GM19324 (cell line): ENCODE data around the gene TNFAIP3.
"Not testable (repeated sequence)": the region's sequence is repeated elsewhere in the genome, so short reads cannot be mapped to it uniquely, and the experiment has no call there.

Source experiments
- ATAC-seq: cut with Tn5 transposase; IDR thresholded peaks from one replicate; pipeline ENCODE4 v1.9.1; 2021; ENCODE audit warnings: mild to moderate bottlenecking, moderate library complexity; ENCODE audit not compliant: unreplicated experiment, low FRiP score

TNFAIP3 gene

DNA sequence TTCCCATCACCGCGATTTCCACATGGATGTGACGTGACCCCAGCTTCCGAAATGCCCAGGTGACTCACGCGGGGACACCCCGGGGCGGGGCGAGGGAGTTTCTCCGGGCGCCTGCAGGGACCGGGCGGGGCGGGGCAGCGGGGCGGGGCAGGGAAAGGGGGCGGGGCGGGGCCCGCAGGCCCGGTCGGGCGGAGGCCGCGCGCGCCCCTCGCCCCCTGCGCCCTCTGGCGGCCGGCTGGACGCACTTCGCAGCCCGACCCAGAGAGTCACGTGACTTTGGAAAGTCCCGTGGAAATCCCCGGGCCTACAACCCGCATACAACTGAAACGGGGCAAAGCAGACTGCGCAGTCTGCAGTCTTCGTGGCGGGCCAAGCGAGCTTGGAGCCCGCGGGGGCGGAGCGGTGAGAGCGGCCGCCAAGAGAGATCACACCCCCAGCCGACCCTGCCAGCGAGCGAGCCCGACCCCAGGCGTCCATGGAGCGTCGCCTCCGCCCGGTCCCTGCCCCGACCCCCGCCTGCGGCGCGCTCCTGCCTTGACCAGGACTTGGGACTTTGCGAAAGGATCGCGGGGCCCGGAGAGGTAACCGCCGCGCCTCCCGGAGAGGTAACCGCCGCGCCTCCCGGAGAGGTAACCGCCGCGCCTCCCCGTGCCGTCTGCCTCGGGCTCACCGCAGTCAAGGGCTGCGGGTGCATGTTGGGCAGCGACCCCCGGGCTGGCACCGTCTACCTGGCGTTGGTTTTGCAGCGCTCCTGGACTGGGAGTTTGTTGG is at the start of gene TNFAIP3:
Gene TNFAIP3 (plus strand): TSS at position 346 of the 771 bp plus-strand sequence. CDS start 3,969 bp downstream, outside the sequence.
- ATAC-seq: peak; percentile 83

DNA sequence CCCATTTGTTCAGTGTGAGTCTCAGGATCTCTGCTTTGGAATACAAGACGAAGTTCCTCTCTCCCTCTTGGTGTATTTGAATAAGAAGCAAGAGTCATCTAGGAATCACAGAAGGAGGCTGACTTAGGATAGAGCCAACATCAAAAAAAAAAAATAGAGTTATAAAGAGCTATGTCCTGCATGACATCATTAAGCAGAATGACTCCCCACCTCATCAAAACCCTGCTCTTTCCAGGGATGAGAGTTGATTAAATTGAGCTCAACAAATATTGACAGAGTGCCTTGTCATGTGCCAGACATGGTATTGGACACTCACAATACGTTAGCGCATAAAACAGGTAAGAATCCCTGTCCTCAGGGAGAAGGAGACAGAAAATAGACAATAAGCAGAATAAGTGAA is 48.6 kb upstream of the TNFAIP3 start:
- ATAC-seq: no peak

DNA sequence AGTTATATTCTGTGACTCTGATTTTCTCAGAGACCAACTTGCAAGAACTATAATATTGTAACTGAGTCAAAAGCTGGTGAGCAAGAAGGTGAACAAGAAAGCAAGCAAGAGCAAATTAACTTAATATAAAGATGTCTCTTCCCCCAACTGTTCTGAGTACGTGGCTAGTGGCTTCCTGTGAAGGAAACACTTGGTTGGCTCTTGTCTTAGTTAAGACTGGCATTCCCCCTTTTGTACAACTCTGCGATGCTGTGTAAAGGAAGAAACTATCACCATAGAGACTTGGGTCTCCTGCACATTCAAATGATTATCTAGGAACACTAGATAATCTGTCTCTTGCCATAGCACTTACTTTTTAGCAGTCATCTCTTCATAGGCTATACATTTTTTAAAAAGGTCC is 47.3 kb upstream of the TNFAIP3 start:
- ATAC-seq: no peak

DNA sequence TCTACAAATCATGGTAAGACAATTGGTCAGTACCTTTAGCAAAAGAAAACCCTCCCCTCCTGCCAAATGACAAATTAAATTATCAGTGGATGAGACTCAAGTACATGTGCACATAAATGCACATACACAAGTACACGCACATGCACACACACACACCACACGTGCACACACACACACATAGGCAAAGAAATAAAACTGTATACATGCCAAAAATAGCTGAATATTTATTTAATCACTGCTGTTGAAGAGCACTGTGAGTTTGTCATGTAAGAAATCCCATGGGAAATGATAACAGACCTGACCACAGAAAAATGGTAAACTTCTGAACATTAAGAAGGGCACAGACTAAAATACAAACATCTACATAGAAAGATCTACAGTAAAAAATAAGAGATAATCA is 46.6 kb upstream of the TNFAIP3 start:
- ATAC-seq: no peak

DNA sequence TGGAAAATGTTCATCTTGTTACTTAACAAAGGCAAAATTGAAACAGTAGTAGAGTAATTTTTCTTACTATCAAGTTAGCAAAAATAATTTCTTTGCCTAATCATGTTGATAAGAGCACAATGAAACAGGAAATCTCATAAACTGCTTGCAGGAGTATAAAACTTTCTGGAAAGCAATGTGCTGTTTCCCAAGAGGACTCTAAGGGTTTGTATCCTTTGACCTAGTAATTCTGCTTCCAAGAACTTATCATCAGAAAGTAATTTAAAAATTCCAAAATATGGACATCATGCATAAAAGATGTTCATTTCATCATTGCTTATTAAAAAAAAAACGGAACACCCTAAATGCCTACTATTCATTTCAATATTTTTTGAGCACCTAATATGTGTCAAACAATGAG is 46.1 kb upstream of the TNFAIP3 start:
- ATAC-seq: no peak

DNA sequence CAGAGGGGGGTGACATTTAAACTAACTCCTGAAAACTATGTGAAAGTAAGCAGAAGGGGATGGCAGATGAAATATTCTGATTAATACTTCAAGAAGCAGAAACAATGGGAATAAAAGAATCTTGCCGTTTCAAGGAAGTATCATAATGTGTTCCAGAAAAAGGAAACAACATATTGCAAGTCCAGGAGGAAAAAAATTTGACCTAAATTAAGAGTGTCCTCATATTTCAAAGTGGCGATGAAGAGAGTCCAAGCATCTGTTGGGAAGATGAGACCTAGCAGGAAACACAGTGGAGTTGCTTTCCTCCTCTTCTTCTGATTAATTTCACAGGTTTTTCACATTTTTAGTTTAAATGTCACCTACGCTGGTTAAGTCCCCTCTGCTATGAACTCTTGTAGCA is 45.6 kb upstream of the TNFAIP3 start:
- no peak for ATAC-seq

DNA sequence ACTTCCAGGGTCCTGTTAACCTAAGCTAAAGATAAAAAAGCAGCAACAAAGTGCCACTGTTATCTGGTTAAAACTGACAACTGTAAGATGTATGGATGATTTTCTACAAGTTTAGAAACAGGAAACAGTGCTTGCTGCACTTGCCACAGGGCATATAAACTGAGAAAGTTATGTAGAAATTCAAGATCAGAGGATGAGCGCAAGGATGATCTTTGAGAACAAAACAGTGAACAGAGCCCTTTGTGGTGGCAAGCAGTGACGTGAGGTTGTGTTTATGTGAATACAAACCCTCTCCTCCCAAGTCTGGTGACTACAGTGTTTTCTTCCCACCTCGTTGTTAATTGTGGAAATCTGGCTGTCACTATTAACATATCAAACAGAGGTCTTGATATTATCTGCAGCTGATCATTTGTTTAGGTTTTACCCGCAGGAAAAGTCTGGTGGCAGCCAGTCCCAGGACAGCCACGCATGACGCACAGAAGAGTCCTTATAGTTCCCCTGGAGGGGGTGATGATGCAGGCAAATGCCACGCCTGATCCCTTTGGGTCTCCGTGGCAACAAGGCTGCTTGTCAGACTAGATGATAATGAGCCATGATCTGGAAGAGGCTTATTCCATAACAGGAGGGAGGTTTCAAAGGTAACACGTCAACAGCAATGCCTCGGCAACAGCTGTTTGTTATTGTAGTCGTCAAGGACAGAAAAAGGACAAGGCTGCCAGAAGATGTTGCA is 43.1 kb upstream of the TNFAIP3 start:
- no peak for ATAC-seq

DNA sequence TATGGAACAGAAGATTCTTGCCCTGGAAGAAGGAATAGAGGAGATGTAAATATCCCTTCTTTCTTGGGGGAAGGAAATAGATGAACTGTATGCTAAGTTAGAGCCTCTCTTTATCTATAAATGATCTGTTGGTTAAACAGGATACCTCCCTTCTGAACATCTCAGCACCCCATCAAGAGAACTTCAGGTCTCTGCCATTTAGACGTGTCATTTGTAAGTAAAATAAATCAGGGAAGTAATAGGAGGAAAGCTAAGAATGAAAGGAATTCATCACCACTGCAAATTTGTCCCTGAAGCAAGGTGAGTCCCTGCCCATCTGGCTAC is 42.5 kb upstream of the TNFAIP3 start:
- ATAC-seq: no peak

DNA sequence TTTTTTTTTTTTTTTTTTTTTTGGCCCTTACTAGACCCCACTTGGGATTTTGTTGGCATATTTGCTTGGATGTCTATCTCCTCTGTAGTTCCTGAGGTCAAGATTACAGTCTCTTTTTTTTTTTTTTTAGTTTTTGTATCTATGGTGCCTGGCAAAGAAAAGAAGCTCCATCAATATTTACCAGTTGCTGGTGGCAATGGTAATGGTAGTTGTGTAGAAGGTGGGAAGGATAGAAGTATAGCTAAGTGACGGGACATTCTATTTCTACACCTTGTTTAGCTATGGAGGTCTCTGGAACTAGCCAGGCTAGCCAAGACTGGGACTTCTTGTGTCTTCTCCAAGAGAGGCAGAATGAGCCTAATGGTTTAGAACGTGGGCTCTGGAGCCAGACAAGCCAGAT is 42.2 kb upstream of the TNFAIP3 start:
- no peak for ATAC-seq

DNA sequence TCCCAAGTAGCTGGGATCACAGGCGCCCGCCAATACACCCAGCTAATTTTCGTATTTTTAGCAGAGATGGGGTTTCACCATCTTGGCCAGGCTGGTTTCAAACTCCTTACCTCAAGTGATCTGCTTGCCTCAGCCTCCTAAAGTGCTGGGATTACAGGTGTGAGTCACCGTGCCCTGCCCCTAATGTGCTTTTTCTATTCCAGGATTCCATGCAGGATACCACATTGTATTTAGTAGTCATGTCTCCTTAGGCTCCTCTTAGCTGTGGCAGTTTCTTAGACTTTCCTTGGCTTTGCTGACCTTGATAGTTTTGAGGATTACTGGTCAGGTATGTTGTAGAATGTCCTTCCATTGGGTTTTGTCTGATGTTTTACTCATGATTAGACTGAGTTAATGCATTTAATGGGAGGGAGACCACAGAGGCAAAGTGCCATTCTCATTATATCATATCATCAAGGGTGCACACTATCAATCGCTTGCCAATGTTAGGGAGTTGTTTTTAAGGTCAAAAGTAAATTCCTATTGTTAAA is 39.6 kb upstream of the TNFAIP3 start:
- ATAC-seq: no peak

DNA sequence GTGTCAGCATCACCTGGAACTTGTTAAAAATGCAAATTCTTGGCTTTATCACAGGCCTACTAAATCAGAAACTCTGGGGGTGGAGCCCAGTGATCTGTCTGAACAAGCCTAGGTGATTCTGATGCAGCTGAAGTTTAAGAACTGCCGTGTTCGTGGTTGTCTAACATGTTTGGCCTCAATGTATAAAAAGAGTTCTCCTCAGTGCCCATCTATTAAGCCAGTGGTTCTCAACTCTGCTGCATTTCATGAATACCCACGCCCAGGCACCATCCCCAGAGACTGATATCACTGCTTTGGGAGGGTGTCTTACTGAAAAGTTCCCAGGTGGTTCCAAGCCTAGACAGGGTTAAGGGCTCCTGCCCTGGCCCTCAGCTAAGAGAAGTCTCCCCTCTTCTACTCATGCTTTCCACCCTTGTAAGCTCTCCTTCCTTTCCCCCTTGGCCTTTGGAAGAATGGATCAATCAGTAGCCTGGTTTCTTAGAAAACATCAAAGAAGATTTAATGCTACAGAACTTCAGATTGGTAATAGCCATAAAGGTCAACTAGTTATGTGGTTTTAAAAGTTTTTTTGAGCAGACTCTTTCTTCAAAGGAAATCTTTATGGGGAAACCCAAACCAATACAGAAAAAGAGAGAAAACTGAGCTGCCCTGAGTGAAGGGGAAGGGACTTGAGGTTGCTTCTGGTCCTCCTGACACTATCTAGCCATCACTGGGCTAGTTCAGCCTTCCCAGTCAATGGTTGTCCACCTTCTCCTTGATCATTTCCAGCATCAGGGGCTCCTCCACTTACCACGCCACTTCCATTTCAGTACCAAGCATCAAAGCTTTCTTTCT is 38.9 kb upstream of the TNFAIP3 start:
- ATAC-seq: peak; percentile 56

DNA sequence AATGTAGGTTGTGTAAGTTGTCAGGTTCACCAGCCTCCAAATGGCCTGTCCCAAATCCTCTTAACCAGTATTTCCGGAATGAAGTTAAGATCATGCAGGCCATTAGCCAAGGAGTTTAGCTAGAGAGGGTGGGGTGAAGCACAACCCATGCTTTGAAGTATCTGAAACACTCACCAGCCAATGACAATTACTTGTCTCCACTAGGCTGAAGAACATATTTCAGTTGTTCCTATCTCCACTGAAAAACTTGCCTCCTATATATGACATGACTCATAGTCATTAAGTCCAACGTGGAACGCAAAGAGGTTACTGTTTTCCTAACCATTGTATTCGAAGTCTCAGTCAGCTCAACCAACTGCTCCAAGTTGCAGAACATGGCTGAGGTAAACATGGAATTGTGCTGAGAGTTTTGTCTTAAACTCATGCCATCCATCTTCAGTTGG is 37.4 kb upstream of the TNFAIP3 start:
- ATAC-seq: no peak

DNA sequence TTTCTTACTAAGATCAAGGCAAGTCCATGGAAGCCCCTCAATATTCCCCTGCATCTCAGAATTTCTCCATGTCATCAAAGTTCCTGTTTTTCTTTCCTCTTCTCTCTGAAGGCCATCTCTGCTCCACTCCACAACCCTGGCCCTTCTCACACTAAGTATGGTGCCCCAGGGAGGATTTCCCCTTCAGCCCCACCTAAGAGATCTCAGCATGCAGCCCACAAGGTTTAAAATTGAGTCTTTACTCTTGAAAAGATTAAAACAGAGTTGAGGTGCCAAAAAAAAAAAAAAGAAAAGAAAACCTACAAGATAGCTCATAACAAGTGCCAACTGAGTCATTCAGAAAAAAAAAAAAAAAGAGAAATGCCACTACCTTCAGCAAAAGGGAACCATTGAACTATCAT is 36.5 kb upstream of the TNFAIP3 start:
- ATAC-seq: no peak

DNA sequence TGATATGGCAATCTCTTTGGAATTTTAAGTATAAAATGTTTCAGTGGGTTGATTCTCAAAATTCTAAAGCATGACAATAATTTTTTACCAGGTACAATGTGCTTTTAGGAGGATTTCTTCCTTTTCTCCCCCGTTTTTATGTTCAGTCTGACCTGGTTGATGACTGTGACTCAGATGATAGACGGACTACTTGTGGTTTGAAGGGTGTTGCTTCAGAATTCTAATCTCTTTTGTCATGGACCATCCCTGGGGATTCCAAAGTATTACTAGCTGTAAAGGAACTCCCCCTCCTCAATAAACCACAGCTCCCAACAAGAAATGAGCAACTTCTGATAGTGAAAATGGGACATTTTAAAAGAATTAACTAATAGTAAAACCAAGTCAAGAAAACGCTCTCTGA is 34.9 kb upstream of the TNFAIP3 start:
- no peak for ATAC-seq

DNA sequence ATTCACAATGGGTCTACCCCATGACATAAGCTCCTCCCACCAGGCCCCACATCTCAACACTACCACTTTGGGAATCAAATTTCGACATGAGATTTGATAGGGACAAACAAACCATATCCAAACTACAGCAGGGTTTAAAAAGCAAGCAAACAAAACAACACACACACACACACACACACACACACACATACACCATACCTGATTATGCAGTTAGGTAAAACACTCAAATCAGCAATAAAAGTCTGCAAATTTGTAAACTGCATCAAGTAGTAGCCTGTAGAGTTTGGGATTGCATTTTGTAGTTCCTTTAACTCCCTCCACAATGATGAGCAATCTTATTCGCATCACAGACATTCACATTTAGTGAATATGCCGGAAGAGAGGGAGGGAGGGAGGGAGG is 32.6 kb upstream of the TNFAIP3 start:
- ATAC-seq: no peak

DNA sequence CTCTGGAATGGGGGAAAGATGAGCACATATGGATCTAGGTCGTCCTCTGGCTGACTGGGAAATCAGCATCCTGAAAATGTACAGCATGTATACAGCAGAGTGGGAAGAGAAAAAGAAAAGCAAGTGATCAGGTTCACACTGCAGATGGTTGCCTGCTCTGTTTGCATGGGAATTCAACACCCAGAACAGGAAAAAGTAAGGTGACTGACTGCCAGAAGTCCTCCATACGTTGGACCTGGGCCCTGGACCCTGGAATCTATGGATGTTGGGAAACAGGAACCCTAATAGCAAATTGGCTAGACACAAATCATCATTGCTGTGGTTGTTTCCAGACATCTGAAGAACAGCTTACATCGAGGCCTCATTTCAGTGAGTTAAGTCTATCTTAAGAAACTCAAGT is 30.3 kb upstream of the TNFAIP3 start:
- ATAC-seq: no peak

DNA sequence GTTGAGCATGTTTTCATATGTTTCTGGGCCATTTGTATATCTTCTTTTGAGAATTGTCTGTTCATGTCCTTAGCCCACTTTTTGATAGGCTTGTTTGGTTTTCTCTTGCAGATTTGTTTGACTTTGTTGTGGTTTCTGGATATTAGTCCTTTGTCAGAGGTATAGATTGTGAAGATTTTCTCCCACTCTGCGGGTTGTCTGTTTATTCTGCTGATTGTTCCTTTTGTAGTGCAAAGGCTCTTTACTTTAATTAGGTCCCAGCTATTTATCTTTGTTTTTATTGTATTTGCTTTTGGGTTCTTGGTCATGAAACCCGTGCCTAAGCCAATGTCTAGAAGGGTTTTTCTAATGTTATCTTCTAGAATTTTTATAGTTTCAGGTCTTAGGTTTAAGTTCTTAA is 29.0 kb upstream of the TNFAIP3 start:
- ATAC-seq: not testable (repeated sequence)

DNA sequence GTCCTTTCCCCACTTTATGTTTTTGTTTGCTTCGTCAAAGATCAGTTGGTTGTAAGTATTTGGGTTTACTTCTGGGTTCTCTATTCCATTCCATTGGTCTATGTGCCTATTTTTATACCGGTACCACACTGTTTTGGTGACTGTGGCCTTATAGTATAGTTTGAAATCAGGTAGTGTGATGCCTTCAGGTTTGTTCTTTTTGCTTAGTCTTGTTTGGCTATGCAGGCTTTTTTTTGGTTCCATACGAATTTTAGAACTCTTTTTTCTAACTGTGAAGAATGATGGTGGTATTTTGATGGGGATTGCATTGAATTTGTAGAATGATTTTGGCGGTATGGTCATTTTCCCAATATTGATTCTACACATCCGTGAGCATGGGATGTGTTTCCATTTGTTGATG is 28.5 kb upstream of the TNFAIP3 start:
- not testable (repeated sequence) for ATAC-seq

DNA sequence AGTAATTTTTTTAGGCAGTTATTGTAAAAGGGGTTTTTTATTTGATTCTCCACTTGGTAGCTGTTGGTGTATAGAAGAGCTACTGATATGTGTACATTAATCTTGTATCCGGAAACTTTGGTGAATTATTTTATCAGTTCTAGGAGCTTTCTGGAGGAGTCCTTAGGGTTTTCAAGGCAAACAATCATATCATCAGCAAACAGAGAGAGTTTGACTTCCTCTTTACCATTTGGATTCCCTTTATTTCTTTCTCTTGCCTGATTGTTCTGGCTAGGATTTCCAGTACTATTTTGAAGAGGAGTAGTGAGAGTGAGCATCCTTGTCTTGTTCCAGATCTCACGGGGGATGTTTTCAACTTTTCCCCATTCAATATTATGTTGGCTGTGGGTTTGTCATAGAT is 28.0 kb upstream of the TNFAIP3 start:
- ATAC-seq: no peak

DNA sequence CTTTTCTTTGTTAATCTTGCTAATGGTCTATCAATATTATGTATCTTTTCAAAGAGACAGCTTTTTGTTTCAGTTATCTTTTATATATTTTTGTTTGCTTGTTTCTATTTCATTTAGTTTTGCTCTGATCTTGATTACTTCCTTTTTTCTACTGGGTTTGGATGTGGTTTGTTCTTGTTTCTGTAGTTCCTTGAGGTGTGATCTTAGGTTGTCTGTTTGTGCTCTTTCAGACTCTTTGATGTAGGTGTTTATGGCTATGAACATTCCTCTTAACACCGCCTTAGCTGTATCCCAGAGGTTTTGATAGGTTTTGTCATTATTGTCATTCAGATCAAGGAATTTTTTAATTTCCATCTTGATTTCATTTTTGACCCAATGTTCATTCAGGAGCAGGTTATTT is 26.8 kb upstream of the TNFAIP3 start:
- no peak for ATAC-seq

DNA sequence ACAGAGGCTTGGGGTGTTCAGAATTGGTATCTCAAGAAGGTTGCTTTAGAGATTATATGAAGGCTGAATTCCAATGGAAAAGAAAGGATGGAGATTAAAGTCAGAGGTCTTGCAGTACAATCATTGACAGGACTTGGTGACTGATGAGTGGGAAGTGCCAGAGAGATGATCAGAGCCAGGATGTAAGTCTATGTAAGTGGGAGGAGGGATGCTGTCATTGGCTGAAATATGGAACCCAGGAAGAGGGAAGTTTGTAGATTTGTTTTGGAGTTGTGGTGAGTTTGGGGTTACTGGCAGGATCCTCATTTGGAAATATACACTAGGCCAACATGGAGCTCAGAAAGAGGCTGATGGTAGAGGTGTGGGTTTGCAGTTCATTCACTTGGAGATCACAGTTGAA is 23.8 kb upstream of the TNFAIP3 start:
- ATAC-seq: no peak
